ENCODE data around the gene SLF2.

Gene SLF2, protein sequence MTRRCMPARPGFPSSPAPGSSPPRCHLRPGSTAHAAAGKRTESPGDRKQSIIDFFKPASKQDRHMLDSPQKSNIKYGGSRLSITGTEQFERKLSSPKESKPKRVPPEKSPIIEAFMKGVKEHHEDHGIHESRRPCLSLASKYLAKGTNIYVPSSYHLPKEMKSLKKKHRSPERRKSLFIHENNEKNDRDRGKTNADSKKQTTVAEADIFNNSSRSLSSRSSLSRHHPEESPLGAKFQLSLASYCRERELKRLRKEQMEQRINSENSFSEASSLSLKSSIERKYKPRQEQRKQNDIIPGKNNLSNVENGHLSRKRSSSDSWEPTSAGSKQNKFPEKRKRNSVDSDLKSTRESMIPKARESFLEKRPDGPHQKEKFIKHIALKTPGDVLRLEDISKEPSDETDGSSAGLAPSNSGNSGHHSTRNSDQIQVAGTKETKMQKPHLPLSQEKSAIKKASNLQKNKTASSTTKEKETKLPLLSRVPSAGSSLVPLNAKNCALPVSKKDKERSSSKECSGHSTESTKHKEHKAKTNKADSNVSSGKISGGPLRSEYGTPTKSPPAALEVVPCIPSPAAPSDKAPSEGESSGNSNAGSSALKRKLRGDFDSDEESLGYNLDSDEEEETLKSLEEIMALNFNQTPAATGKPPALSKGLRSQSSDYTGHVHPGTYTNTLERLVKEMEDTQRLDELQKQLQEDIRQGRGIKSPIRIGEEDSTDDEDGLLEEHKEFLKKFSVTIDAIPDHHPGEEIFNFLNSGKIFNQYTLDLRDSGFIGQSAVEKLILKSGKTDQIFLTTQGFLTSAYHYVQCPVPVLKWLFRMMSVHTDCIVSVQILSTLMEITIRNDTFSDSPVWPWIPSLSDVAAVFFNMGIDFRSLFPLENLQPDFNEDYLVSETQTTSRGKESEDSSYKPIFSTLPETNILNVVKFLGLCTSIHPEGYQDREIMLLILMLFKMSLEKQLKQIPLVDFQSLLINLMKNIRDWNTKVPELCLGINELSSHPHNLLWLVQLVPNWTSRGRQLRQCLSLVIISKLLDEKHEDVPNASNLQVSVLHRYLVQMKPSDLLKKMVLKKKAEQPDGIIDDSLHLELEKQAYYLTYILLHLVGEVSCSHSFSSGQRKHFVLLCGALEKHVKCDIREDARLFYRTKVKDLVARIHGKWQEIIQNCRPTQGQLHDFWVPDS

GRCh38 chr10:100912605-100913469 is at the start of gene SLF2:
TSS of gene SLF2 (plus strand) at chr10:100912963. CDS start at chr10:100913111, 148 bp downstream.
- intact Hi-C loops (cut with DNase I): loop anchor here (10.0 kb wide), 1 partner anchor 72 kb away; the partner anchor contains the start of genes MRPL43 and TWNK
- peak; percentile 96 to 100 (median 98) for DNase-seq

GRCh38 chr10:100863433-100863832 is 49.3 kb upstream of the SLF2 start:
- intact Hi-C loops (cut with DNase I): no loop called here
- DNase-seq: no peak

DNA sequence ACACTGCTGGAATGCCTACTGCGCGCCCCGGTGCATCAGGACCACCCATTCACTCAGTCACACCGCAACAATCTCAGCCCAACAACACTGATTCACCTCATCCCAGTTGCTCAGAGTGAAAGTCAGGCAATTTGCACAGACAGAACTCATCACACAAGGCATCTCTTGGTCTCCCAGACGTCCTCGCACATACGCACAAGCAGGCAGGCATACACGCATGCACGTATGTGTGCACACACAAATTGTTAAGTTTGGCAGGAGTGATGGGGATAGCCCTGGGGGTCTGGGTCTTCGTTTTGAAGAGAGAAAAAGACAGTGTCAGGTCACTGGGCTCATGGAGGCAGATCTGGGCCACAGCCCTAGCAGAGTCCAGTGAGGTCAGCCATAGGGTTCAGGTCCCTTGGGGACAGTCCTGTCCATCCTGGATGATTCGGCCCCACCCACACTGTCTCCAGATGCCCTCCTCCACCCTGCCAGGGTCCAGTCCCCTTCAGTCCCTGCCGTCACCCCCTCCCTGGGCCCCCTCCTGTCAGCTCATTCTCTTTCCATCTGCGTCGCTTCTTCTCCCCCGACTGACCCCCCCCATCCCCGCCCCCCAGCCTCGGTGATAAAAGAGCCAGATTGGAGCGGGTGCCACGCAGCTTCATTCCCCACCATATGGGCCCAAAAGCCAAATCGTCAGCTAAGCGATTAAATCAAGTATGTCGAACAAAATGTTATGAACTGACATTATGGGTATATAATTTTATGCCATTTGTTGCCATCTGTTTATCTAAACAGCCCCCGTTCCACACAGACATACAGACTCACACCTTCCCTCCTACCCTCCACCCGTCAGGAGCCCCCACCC is 48.5 kb upstream of the SLF2 start:
- no peak for DNase-seq

GRCh38 chr10:100864978-100865377 is 47.8 kb upstream of the SLF2 start:
- DNase-seq: no peak

More for the DNA sequence above, 48.5 kb upstream of the SLF2 start:
- intact Hi-C loops (cut with DNase I): no loop called here

DNA sequence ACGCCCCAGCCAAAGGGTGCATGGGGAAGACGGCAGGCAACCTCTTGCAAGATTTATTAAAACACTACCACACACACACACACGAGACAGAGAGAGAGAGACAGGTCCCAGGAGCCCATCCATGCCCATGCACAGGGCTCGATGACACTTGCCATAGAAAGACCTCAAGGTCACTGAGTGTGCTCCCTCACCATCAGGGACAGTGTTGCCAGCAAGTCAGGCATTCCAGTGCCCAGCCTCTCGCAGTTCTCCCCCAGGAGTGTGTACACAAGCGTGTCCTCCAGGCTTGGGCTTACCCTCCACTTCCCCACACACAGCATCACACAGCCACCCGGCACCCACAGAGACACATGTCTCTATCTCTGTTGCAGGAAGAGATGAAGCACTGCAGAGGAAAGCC is 46.8 kb upstream of the SLF2 start:
- intact Hi-C loops (cut with DNase I): no loop called here
- no peak for DNase-seq

More at GRCh38 chr10:100864978-100865377, 47.8 kb upstream of the SLF2 start:
- intact Hi-C loops (cut with DNase I): no loop called here

- no peak for DNase-seq
- intact Hi-C loops (cut with DNase I): no loop called here
Measured at GRCh38 chr10:100866575-100867098, 46.1 kb upstream of the SLF2 start.

GRCh38 chr10:100867261-100867963 is 45.4 kb upstream of the SLF2 start:
- DNase-seq: no peak
- intact Hi-C loops (cut with DNase I): no loop called here

DNA sequence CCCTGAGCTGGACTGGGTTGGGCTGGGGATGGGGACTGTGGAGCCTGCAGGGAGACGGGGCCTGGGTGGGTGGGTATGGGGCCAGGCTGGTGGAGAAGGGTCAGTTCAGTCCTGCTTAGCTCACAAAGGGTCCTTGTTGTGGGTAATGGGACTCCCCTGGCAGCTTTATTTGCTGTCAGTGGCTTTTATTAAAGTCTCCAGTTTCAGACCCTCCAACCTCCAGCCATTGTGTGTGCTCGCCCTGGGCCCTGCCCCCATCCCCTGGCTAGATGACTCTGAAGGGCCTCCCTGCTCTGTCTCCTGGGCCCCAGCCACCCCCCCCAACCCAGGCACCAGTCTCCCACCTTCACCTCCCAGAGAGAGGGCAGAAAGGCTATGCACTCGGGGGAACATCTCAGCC is 44.4 kb upstream of the SLF2 start:
- intact Hi-C loops (cut with DNase I): no loop called here
- DNase-seq: no peak

DNA sequence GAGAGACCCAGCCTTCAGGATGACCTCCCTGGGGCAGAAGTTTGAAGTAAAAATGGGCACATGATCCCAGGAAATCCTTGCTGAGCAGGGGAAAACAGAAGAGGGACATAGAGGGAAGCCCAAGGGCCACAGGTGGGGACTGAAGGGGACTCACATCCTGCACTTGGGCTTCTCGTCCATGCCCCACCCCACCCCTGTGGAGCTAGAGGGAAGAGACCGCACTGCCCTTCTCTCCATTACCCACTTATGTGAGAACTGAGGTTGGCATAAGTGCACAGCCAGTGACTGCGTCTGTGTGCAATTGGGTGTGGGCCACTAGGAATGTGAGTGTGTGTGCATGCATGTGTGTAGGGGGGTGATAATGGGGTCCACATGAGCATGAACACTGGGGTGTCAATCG is 43.4 kb upstream of the SLF2 start:
- no peak for DNase-seq
- intact Hi-C loops (cut with DNase I): no loop called here

- DNase-seq: peak in 5 of 10 donors; percentile 25 to 44 (median 37)
- intact Hi-C loops (cut with DNase I): loop anchor here (10.0 kb wide), 1 partner anchor 127 kb away; the partner anchor contains the start of gene PAX2
Measured at GRCh38 chr10:100872034-100872791, 40.5 kb upstream of the SLF2 start.

GRCh38 chr10:100873146-100873826 is 39.5 kb upstream of the SLF2 start:
- no peak for DNase-seq
- intact Hi-C loops (cut with DNase I): loop anchor here (10.0 kb wide), 1 partner anchor 128 kb away; the partner anchor contains the start of gene PAX2

GRCh38 chr10:100873827-100874326 is 38.9 kb upstream of the SLF2 start:
- intact Hi-C loops (cut with DNase I): loop anchor here (10.0 kb wide), 1 partner anchor 129 kb away; the partner anchor contains the start of gene PAX2
- peak in 1 of 10 donors; percentile 19 for DNase-seq

GRCh38 chr10:100874702-100875483 is 37.9 kb upstream of the SLF2 start:
- no peak for DNase-seq
- intact Hi-C loops (cut with DNase I): loop anchor here (10.0 kb wide), 1 partner anchor 130 kb away; the partner anchor contains the start of gene PAX2

DNA sequence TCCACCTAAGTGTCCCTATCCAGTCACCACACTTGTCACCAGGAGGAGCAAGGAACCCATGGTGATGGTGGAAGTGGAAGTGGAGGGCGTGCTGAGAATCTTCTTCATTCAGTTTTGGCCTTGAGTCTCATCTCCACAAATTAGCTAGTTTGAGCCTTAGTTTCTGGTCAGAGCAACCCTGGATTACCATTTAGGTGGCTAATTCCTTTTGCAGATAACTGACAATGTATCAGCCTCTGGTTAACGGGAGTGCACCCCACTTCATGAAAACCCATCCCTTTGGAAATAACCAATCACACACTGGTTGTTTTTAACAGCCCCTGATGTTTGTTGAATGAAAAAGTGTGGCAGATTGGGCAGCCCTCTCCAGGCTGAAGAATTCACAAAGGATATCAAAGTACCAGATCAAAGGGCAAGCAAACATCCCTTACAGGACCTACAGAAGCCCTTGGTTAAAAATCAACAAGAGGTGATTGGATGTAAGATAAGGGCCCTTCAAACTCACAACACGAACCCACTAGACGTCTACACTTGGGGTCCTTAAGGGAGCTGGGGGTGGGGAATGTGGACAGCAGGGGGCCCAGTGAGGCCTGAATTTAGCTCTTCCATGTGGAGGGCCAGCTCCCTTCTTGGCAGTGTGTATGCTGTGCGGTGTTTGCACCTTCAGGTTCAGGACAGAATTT is 37.1 kb upstream of the SLF2 start:
- intact Hi-C loops (cut with DNase I): loop anchor here (10.0 kb wide), 1 partner anchor 131 kb away; the partner anchor contains the start of gene PAX2
- DNase-seq: no peak

Data from posterior cingulate gyrus (tissue), 11 donors.